Lower leg skin (tissue), 4 donors: Measurements from ENCODE around the gene A3GALT2. TPM values are rescaled to one million over a fixed set of nuclear protein-coding genes. Genes with fewer than 3 reads are reported as not detected.

Source experiments
- DNase-seq, 2 donors: peaks; one replicate each; pipeline ENCODE4 v3.0.0-alpha.2; 2019; ENCODE audit warnings: low spot score in 2 of 2
- H3K4me3 ChIP-seq: fragments of 200-600 bp; sonication (generic); 2 replicates; pipeline ENCODE4 v1.5.1; 2017; ENCODE audit warnings: mild to moderate bottlenecking, low read depth; ENCODE audit not compliant: poor library complexity, severe bottlenecking
- CTCF ChIP-seq, 3 donors: fragments of 450-650 bp; IDR thresholded peaks; one replicate each; pipeline ENCODE4 v1.5.1; 2016; ENCODE audit warnings: antibody characterized with exemption in 3 of 3, mild to moderate bottlenecking in 3 of 3, moderate library complexity in 2 of 3
- POLR2A ChIP-seq, 2 donors: fragments of 450-650 bp; IDR thresholded peaks; one replicate each; pipeline ENCODE4 v1.6.1; 2016 to 2017; ENCODE audit warnings: antibody characterized with exemption in 2 of 2, mild to moderate bottlenecking in 1 of 2, moderate library complexity in 1 of 2
- WGBS, 2 donors: methylation state at CpG; one replicate each; pipeline ENCODE4 v1.1.5; 2018; 5-methylcytosine and 5-hydroxymethylcytosine counted together
- intact Hi-C: fragments of 100-400 bp; cut with DNase I; formaldehyde crosslinking; loops from one replicate; pipeline ENCODE4 v1.15.0; 2023; ENCODE audit warnings: low total_unique reads
- total RNA-seq, 4 donors: library from RNA; depleted of rRNA; stranded (reverse); fragments of >200 nt; gene quantifications; one replicate each; pipeline ENCODE4 v1.1.0, GENCODE V29; 2016

The A3GALT2 gene
- total RNA-seq, 4 donors from 2014 or later = not detected

GRCh38 chr1:33357099-33357498 lies 36.2 kb upstream of the A3GALT2 start:
- DNase-seq = no peak
- no peak overlapping the region for H3K4me3 ChIP-seq
- intact Hi-C loops = no loop called here
- 91 to 96% methylated on average over 5 of the region's 5 CpGs for WGBS, 2 donors
- TF ChIP-seq POLR2A (IDR thresholded peaks at IDR 0.05) (no peak), CTCF (IDR thresholded peaks at IDR 0.05) (no peak)

- 86 to 90% methylated on average over 13 to 16 of the region's 16 CpGs for WGBS, 2 donors
- no peak for DNase-seq
- TF ChIP-seq CTCF (IDR thresholded peaks at IDR 0.05) (no peak), POLR2A (IDR thresholded peaks at IDR 0.05) (no peak)
- H3K4me3 ChIP-seq = no peak overlapping the region
- intact Hi-C loops = no loop called here
Measured at GRCh38 chr1:33354707-33355316, 33.9 kb upstream of the A3GALT2 start.

GRCh38 chr1:33353531-33353930 lies 32.6 kb upstream of the A3GALT2 start:
- no peak for TF ChIP-seq POLR2A (IDR thresholded peaks at IDR 0.05)
- no peak for TF ChIP-seq CTCF (IDR thresholded peaks at IDR 0.05)
- DNase-seq = no peak
- 89 to 91% methylated on average over 5 of the region's 5 CpGs for WGBS, 2 donors
- intact Hi-C loops = no loop called here
- no peak overlapping the region for H3K4me3 ChIP-seq

- intact Hi-C loops = no loop called here
- no peak for DNase-seq
- TF ChIP-seq POLR2A (IDR thresholded peaks at IDR 0.05) = no peak
- no peak for TF ChIP-seq CTCF (IDR thresholded peaks at IDR 0.05)
- H3K4me3 ChIP-seq = no peak overlapping the region
- WGBS, 2 donors = 85 to 92% methylated on average over 6 of the region's 6 CpGs
Measured at GRCh38 chr1:33351281-33351660, 30.4 kb upstream of the A3GALT2 start.

GRCh38 chr1:33350611-33351280 lies 29.8 kb upstream of the A3GALT2 start:
- DNase-seq = no peak
- intact Hi-C loops = no loop called here
- 47% methylated on average over 6 of the region's 6 CpGs for WGBS, 2 donors
- H3K4me3 ChIP-seq = no peak overlapping the region
- TF ChIP-seq POLR2A (IDR thresholded peaks at IDR 0.05) (no peak), CTCF (IDR thresholded peaks at IDR 0.05) (no peak)
